HT1080 (cell line): ENCODE data around the gene EEF1A2. TPM values are rescaled to one million over a fixed set of nuclear protein-coding genes. Genes with fewer than 3 reads are reported as not detected.
A peak's percentile ranks its signal among the peaks of the same experiment; 100 is the strongest.

Experiments used
- DNase-seq: peaks from one replicate; pipeline ENCODE4 v3.0.0-alpha.2; 2015; ENCODE audit warnings: low read depth
- total RNA-seq: library from RNA; depleted of rRNA; stranded (reverse); fragments of >200 nt; shearing (Covaris generic); gene quantifications from 2 replicates; pipeline ENCODE4 v1.2.3, GENCODE V29; 2014

The EEF1A2 gene
- total RNA-seq, 1 experiment from 2014 or later: 276 TPM

DNA sequence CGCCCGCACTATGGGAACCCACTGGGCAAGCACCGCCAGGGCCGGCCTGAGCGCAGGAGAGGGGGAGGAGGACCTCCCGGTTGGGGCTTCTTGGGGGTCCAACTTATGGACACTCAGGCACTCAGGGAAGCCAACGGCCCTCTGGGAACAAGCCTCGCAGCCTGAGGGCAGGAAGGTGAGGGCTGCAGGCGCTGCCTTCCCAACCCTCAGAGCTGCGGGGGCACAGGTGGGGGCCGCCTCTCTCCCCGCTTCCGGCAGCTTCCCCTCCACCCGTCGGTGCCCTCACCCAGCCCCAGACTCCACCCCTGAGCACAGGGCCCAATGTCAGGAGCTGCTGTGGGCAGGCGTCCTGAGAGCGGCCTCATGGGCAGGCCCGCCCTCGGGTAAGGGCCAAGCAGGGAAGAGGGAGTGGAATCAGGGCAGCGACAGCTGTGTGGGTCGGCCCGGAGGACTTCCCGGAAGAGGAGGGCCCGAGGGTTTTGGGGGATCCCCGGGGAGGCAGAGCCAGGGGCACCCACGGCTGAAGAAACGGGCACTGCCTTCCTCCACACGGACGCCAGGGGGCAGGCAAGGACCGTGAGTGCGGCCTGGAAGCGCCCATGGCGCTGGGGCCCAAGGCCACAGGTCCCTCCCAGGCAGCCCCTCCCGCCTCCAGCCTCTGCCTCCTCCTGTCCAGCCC is 38.8 kb upstream of the EEF1A2 start:
- peak; percentile 95 for DNase-seq

DNA sequence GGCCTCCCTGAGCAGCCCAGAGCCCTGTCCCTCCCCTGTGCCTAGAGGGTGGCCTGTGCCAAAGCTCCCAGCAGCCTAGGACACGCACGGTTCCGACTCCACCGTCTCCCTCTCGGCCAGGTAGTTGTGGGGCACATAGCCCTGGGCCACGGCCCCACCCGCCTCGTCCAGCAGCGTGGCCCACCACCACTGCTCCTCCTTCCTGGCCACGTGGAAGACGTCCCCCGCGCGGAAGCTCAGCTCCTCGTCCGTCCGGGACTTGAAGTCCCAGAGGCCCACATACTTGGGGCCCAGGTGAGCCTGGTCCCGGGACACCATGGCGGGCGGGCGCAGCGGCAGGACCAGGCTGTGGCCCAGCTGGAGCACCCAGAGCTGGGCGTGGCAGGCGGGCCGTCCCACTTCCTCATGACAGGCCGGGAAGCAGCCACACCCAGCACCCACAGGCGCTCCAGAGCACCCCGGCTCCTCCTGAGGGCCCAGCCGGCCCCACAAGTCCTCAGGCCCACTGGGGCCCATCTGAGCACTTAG is 38.2 kb upstream of the EEF1A2 start, which contains the start of gene PTK6:
Gene PTK6, minus strand, starts transcription at position 380 of the 528 bp plus-strand sequence. Its CDS starts 62 bp downstream, at position 318.
- DNase-seq: no peak

DNA sequence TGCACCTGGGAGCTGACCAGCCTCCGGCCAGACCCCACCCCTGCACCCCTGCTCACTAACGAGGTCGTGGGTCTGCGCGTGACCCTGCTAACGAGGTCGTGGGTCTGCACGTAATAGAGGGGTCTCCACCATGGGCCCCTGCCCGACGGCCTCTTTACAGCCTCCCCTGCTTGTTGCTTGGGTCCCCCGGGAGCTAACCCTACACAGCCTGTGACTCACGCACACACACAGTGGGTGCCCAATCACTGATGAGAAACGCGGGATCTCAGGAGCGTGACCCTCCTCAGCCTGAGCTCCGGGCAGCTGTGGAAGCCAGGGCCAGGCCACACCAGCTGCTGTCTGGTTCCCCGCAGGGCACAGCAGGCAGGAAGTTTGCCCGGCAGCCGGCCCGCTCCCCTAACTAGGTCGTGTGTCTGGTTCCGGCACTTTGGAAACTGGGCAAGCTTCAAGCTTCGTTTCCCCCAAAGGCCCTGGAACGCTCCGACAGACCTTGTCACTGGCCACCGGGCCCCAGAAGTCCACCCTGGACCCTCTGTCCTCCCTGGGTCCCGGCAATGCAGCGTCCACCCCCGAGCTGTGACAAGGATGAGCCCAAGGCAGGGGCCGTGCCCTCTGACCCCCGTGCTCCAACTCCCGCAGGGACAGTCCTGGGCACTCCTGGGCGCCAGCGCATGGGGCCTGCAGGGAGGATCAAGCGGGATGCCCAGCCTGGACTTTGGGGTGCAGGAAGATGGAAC is 37.5 kb upstream of the EEF1A2 start:
- DNase-seq: peak; percentile 35

DNA sequence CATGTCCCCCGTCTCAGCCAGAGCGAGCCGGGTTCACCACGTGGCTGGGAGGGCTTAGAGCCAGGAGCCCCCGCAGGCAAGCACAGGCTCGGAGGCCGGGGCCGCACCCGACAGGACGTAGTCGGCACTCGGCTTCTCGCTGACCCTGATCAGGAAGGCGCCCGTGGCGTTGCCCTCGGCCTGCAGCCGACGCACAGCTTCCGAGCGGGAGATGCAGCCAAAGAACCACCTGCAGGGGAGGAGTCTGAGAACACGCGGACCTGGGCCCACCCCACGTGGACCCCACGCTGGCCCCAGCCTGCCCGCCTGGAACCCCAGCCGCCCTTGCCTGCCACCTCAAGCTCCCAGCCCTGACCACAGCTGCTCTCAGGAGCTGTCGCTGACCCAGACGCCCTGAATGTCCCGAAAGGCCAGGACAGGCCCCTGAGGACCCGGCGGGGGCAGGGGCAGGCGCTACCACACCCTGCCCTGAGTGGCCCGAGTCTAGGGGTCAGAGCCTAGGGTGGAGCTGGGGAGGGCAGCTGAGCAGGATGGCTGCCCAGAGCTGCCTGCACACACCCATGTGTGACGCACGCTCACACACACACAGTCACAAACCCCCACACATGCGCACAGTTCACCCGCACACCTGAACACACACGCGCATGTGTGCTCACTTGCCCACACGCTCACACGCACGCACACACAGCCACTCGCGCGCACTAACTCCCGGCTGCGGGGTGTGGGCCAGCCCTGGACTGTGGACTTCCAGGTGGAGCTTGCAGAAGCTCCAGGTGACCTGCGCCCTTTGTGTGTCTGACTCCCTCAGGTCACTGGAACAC is 36.2 kb upstream of the EEF1A2 start:
- no peak for DNase-seq

DNA sequence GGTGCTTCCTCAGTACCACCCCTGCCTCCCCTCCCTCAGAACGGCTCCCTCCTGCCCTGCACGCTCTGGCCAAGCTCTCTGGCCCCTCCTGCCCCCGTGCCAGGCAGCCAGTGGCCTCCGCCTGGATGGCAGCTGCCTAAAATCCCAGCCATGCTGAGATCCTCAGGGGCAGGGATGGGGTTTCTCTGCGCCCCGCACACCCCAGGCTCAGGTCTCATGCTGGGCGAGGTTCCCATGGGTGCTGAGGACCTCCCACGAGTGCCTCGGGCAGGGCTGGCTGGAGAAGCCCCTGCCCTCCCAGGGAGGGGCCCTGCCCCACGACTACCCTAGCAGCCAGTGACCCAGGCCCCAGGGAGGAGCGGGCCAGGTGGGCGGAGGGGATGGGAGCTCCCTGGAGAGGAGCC is 35.5 kb upstream of the EEF1A2 start:
- no peak for DNase-seq

DNA sequence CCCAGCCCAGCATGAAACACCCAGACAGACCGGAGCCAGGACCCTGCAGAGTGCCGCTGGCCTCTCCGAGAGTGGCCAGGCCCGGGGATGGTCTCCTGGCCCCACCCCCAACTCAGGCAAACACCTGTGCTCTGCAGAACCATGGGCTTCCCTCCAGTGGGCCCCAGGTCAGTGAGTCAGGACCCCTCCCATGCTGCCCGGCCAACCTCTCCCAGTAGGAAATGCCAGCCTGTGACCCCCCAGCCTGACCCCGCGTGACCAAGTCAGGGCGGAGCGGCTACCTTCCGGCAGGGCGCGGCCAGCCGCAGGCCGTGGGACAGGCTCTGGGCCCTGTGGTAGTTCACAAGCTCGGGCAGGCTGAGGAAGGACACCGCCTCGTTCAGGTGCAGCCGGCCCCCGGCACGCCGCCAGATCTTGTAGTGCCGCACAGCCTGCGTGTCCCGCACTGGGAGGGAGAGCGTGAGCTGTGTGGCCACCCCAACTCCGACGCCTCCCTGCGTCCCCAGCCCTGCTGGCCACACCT is 35.0 kb upstream of the EEF1A2 start:
- DNase-seq: no peak

DNA sequence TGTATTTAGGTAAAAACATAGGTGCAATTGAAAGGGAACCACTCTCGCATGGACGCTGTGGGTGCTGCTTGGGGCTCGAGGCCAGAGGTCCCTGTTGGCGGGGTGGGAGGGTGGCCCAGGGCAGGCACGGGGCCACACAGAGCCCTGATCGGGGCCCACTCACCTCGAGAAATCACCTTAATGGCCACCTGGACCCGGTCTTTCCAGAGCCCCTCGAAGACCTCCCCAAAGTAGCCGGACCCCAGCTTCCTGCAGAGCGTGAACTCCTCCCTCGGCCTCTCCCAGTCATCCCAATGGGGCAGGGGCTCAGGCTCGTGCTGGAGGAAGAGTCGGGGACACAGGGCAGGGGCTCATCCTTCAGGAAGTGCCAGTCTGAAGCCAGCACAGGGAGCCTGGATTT is 34.5 kb upstream of the EEF1A2 start:
- no peak for DNase-seq

DNA sequence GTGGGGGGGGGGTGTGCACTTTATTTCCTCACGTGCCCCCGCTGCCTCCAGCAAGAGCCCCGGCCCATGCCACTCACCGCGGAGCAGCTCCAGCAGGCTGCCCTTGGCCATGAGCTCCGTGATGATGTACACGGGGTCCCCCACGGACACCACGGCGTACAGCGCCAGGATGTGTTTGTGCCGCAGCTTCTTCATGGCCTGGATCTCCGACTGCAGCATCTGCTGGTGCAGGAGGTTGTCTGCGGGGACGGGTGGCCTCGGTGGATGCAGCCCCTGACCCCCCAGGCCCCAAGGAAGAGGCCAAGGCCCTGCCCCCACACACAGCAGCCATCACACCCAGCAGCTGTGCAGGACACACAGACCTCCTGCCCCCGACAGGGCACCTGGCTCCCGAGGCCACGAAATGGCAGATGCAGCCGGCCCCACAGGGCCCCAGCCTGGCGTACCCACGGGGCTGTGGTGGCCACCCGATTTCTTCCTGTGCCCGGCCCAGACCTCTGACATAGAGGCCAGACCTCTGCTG is 33.6 kb upstream of the EEF1A2 start:
- no peak for DNase-seq

DNA sequence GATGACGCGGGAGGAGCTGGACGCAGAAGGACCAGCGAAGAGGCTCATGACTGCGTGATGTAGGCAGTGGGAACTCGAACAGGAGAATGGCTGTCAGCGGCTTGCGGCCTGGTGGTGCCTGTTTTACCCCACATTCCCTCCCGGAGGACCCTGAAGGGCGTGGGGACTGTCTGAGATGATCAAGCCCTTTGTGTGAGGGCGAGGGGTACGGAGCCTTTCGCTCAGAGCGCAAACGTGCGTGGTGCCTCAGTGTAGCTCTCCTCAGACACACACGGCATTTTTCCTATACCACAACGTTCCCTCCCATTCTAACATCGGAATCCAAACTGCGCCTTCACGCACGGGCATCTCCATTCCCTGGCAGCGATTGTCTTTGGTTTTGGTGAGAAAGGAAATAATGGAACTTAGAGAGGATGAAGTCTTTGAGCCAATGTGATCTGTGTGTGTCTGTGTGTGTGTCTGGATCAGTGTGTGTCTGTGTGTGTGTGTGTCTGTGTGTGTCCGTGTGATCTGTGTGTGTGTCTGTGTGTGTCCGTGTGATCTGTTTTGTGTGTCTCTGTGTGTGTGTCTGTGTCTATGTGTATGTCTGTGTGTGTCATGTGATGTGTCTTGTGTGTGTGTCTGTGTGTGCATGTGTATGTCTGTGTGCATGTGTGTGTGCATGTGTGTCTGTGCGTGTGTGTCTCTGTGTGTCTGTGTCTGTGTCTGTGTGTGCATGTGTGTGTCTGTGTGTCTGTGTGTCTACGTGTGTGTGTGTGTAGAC is 33.0 kb upstream of the EEF1A2 start:
- no peak for DNase-seq

DNA sequence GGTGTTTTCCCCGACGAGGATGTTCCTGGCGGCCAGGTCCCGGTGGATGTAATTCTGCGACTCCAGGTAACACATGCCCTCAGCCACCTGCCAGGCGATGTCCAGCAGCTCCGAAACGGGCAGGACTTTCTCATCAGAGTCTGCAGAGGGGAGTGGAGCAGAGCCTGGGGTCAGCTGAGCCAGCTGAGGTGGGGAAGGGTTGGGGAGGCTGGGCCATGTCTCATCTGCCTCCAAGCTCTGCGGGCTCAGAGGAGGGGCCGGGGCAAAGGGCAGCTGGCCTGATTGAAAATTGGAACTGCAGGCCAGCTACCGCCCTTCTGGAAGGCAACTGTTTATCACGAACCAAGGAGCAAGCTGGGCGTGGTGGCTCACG is 31.9 kb upstream of the EEF1A2 start:
- DNase-seq: no peak

DNA sequence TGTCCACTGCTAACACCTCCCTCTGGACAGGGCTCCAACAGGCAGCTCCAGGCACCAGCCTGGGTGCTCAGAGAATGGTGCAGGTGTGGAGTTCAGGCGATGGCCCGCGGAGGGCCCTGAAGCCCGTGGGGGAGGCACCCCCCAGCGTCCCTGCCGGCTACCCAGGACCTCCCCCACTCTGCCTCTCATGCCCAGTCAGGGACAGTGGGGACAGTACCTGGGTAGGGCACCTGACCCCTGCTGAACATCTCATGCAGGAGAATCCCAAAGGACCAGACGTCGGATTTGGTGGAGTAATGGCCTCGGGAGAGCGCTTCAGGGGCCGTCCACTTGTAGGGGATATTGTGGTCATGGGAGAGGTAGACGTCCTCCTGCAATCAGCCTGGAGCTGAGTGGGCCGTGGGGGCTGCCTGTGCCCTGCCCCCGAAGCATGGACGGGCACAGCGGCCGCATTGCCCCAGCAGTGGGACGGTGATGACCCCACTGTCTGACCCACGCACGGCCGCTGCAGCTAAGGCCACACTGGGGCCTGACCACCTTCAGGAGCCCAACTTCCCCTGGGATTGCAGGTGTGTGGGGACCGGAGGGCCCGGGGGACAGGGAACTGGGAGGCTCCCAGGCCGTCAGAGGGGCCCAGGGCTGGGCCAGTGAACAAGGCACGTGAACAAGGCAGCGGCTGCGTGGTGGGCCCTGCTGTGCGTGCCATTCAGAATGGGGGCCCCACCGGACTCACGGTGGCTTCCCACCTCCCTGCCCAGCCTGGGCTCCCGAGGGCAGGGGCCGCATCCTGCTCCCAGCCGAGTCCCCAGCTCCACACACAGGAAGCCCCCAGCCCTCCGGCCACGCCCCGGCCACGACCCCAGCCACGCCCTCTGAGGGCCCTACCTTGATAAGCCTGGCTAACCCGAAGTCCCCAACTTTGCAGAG is 31.2 kb upstream of the EEF1A2 start:
- no peak for DNase-seq

DNA sequence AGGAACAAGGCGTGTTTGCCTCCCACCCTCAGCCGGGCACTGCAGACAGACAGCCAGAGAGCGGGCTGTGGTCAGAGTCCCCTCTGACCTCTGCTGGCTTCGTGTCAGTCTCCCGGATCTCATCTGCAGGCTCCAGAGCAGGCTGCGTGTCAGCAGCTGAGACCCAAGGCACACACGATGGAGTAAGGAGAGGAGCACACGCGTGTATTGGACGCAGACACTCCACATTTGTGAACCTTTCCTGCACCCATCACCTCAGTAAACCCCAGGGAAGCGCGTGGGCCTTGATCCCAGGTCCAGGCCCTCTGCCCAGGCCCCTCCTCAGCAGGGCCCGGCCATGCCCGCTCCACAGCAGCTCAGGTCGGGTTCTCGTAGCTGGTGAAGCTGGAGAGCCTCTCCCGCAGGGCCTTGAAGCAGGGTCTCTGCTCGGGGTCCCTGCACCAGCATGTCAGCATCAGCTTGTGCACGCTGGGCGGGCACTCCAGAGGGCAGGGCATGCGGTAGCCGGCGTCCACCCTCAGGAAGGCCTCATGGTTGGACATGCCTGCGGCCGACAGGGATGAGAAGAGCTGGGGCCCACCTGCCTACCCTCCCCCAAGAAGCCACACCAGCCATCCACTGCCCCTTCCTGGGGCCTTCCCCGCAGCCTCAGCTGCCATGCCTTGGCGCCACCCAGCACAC is 30.4 kb upstream of the EEF1A2 start:
- no peak for DNase-seq

DNA sequence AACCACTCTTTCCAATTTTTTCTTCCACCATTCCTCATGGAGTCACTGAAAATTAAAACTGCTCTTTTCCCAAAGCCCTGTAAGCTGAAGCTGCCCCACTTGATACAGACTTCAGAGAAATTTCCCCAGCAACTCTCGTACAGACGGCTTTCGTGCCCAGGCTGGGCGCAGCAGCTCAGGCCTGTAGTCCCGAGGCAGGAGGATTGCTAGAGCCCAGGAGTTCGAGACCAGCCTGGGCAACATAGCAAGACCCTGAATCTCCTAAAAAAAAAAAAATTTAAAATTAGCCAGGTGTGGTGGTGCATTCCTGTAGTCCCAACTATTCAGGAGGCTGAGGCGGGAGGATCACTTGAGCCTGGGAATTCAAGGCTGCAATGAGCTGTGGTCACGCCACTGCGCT is 28.3 kb upstream of the EEF1A2 start:
- no peak for DNase-seq

DNA sequence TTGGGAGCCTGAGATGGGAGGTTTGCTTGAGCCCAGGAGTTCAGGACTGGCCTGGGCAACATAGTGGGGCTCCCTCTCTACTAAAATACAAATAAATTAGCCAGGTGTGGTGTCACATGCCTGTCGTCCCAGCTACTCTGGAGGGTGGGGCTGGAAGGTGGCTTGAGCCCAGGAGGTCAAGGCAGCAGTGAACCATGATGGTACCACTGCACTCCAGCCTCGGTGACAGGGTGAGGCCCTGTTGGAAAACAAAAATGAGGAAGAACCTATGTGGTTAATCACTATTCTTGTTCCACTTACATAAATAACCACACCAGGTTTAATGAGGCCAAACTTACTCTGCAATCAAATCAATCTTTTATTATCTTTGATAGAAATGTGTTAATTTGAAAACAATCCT is 27.1 kb upstream of the EEF1A2 start:
- DNase-seq: no peak

DNA sequence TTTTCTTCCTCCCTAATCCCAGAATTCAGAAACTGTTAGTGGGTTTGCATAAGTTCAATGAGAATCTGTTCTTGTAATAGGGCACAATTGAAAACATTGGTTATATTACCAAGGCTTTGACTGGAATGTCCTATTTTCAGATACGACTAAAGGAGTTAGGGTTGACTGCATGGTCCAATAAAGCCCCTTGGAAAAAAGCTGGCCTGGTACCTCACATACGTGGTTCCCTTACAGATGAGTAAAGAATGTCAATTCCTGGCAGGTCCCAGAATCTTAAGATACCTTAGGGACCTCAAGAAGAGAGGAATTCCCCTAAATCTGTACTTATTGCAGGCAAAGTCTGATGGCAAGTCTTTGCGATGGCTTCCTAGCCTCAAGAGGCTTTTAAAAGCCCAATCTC is 26.3 kb upstream of the EEF1A2 start:
- DNase-seq: no peak

DNA sequence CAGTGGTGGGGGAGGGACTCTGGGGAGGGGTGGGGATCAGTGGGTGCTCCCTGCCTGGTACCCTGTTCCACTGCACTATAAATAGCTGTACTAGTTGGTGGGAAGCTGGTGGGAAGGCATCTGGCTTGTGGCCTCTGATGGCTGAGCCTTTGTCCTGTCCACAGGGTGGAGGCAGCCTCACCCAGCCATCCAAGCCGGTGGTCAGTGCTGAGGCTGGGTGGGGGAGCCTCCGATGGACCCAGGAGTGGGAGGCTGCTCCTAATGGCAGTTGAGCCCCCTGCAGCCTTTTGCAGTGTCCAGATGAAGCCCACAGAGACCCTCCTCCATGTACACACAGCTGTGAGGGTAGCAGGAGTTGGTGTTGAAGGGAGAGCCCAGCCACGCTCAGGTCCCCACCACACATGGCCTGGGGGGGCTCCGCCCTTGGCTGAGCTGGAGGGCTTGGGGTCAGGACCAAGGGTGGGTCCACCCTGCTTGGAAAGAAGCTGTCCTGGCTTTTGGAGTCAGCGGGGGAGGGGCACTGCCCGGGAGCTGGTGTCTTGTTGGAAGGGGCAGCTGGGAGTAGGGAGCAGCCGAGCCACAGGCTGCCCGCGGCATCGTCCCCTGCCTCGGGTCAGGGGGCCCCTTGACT is 24.2 kb upstream of the EEF1A2 start:
- DNase-seq: no peak

DNA sequence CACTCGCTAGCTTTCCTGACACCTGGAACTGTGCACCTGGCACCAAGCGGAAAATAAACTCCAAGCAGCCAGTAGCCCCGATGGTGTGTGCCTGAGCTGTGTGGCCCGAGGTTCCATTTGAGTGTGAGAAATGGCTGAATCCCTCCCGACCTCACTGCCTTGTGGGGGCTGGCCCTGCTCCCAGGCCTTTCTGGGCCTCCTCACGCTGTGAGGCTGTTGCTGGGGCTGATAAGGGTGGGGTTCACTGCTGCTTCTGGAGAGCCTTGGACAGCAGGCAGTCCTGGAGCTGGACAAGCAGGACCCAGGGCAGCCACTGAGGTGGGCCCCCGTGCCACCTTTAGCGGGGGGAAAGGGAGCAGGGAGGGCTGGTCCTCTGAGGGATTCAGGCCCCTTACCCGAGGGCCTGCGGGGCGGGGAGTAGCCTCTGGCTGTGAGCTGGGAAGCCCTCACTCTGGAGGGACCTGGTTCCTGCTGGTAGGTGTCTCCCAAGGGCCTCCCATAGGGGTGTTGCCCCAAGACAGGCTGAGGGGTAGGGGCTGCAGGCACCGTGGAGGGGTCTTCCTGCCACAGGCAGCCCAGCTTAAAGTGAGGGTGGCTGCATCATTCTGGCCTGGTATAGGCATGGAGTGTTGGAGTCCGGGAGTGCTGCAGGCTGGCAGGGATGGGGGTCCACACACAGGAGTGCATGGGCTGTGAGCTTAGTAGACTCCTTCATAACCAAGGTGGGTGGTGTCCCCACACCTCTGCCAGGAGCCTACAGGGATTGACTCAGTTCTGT is 23.4 kb upstream of the EEF1A2 start:
- no peak for DNase-seq

DNA sequence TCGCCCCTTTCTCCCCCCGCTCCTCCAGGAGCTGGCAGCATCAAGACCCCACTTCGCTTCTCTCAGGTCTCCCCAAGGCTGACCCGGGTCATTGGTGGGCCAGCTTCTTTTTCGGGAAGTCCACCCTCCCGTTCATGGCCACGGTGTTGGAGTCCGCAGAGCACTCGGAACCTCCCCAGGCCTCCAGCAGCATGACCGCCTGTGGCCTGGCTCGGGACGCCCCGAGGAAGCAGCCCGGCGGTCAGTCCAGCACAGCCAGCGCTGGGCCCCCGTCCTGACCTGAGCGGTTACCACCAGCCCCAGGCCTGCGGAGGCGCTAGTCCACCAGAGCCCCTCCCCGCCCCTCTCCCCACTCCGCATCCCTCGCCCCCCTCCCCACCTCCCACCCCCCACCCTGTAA is 22.7 kb upstream of the EEF1A2 start:
- no peak for DNase-seq
